NB4 (cell line): Measurements from ENCODE around the gene UNC5C.

Source experiments
- DNase-seq: peaks from one replicate; pipeline ENCODE4 v3.0.0; 2010; ENCODE audit warnings: low read depth
- H3K4me3 ChIP-seq: one replicate; pipeline ENCODE4 v1.5.1; 2011; ENCODE audit warnings: mild to moderate bottlenecking, low read depth, low read length, moderate library complexity
- CTCF ChIP-seq: IDR thresholded peaks from one replicate; pipeline ENCODE4 v1.5.1; 2012; ENCODE audit warnings: low read depth, low read length
- MAX ChIP-seq: IDR thresholded peaks from 2 replicates; pipeline ENCODE4 v1.6.1; 2011; ENCODE audit warnings: low read depth, low read length
- MYC ChIP-seq: IDR thresholded peaks from 2 replicates; pipeline ENCODE4 v1.6.1; 2011; ENCODE audit warnings: low read depth, low read length
- POLR2A ChIP-seq: IDR thresholded peaks from 2 replicates; pipeline ENCODE4 v1.6.1; 2011; ENCODE audit warnings: mild to moderate bottlenecking; ENCODE audit not compliant: insufficient read length; ENCODE audit errors: extremely low read depth

UNC5C gene

GRCh38 chr4:95325665-95326064 lies 223.1 kb downstream of the UNC5C start:
- no peak overlapping the region for H3K4me3 ChIP-seq
- no peak for DNase-seq
- no peak for TF ChIP-seq CTCF

- H3K4me3 ChIP-seq = no peak overlapping the region
- TF ChIP-seq POLR2A = no peak
- no peak for TF ChIP-seq CTCF
- no peak for TF ChIP-seq MYC
- TF ChIP-seq MAX = no peak
Measured at GRCh38 chr4:95319169-95319568, 229.6 kb downstream of the UNC5C start.

GRCh38 chr4:95318483-95318882 lies 230.3 kb downstream of the UNC5C start:
- H3K4me3 ChIP-seq = no peak overlapping the region
- TF ChIP-seq CTCF = no peak
- TF ChIP-seq MYC = no peak
- TF ChIP-seq POLR2A = no peak
- TF ChIP-seq MAX = no peak
- no peak for DNase-seq

More at GRCh38 chr4:95319169-95319568, 229.6 kb downstream of the UNC5C start:
- no peak for DNase-seq

- DNase-seq = no peak
- no peak for TF ChIP-seq POLR2A
- no peak for TF ChIP-seq MYC
- no peak for TF ChIP-seq CTCF
- TF ChIP-seq MAX = no peak
- no peak overlapping the region for H3K4me3 ChIP-seq
Measured at GRCh38 chr4:95318044-95318443, 230.7 kb downstream of the UNC5C start.

GRCh38 chr4:95317085-95317793 lies 231.5 kb downstream of the UNC5C start:
- TF ChIP-seq CTCF (no peak), MAX (no peak), MYC (no peak), POLR2A (no peak)
- DNase-seq = no peak
- no peak overlapping the region for H3K4me3 ChIP-seq

- no peak for TF ChIP-seq MAX
- no peak for DNase-seq
- no peak overlapping the region for H3K4me3 ChIP-seq
Measured at GRCh38 chr4:95314573-95314972, 234.2 kb downstream of the UNC5C start.
